GM23338 (cell line): ENCODE results near the gene STK38L.

ENCODE experiments used
- CREB1 ChIP-seq: fragments of 250-450 bp; sonication (Bioruptor Pico); IDR thresholded peaks from 2 replicates; pipeline ENCODE4 v1.5.0; 2020; ENCODE audit warnings: low read depth, mild to moderate bottlenecking, moderate library complexity
- CTCF ChIP-seq, 2 experiments: fragments of 200-600 bp in 1 of 2; sonication (generic) in 1 of 2; conservative IDR thresholded peaks; 2 replicates each; pipeline versions ENCODE4 v1.5.1 to v1.6.1; 2016 to 2017; ENCODE audit warnings: antibody characterized with exemption in 2 of 2, low read depth in 2 of 2, mild to moderate bottlenecking in 2 of 2, moderate library complexity in 1 of 2
- EZH2 ChIP-seq: fragments of 200-600 bp; sonication (generic); IDR thresholded peaks from one replicate; pipeline ENCODE4 v1.8.0; 2017; ENCODE audit warnings: antibody characterized with exemption, mild to moderate bottlenecking, low read depth; ENCODE audit not compliant: unreplicated experiment
- EZH2phosphoT487 ChIP-seq: fragments of 200-600 bp; sonication (generic); IDR thresholded peaks from one replicate; pipeline ENCODE4 v1.8.1; 2018; ENCODE audit warnings: antibody characterized with exemption; ENCODE audit not compliant: unreplicated experiment
- POLR2AphosphoS5 ChIP-seq: IDR thresholded peaks from 2 replicates; pipeline ENCODE4 v1.6.1; 2016; ENCODE audit warnings: antibody characterized with exemption, low read depth
- REST ChIP-seq: IDR thresholded peaks from one replicate; pipeline ENCODE4 v1.6.1; 2018; ENCODE audit warnings: antibody characterized with exemption; ENCODE audit not compliant: unreplicated experiment

GRCh38 chr12:27243006-27243405, 1.1 kb upstream of the STK38L start:
- no peak for TF ChIP-seq CTCF (conservative IDR thresholded peaks at IDR 0.05; ENCODE audit: low read depth in 2 of 2)
- TF ChIP-seq POLR2AphosphoS5: no peak
- no peak for TF ChIP-seq EZH2
- no peak for TF ChIP-seq EZH2phosphoT487
- TF ChIP-seq CREB1 (CRISPR knock-in tag): no peak
- TF ChIP-seq REST: no peak
